ENCODE data around the gene SDC3.

- TF ChIP-seq CTCF (IDR thresholded peaks at IDR 0.05) (no peak), EZH2 (IDR thresholded peaks at IDR 0.05) (no peak), EZH2phosphoT487 (IDR thresholded peaks at IDR 0.05) (no peak)
Observed at GRCh38 chr1:30880678-30881318, 27.8 kb downstream of the SDC3 start.

All from neural progenitor cell (in vitro differentiated cells).